ENCODE results near the gene BIRC5.

Gene BIRC5

DNA sequence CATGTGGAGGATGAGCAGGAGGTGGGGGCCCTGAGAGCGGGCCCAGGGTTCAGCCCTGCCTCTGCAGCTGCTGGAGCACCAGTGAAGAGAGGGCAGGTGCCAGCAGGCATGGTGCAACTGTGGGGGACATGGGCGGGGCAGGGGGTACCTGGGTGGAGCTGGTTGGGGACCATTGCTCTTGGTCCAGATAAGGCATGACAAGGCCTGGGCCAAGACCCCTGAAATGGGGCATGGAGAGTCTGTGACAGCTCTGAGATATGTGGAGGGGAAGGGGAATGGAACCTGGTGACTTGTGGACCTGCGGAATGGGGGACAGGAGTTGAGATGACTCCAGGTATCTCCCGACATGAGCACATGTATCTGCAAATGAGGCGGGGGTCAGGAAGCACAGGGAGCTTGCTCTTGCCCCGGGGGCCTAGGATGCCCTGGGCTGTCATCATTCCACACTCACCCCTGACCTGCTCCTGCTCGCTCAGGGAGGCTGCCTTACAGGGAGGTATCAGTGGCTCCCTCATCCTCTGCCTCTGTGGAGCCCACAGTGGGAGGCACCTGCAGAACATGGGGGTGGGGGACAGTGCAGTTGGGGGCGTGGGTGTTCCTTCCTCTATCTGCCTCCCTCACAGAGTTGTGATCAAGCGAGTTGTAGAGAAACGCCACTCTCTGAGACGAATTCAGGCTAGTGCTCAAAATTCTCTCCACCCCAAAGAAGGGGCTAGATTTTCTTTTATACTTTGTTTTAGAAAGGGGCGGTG, 57.5 kb downstream of the BIRC5 start:
- H3K4me3 ChIP-seq (ENCODE audit: low read depth, low read length): no peak overlapping the region

DNA sequence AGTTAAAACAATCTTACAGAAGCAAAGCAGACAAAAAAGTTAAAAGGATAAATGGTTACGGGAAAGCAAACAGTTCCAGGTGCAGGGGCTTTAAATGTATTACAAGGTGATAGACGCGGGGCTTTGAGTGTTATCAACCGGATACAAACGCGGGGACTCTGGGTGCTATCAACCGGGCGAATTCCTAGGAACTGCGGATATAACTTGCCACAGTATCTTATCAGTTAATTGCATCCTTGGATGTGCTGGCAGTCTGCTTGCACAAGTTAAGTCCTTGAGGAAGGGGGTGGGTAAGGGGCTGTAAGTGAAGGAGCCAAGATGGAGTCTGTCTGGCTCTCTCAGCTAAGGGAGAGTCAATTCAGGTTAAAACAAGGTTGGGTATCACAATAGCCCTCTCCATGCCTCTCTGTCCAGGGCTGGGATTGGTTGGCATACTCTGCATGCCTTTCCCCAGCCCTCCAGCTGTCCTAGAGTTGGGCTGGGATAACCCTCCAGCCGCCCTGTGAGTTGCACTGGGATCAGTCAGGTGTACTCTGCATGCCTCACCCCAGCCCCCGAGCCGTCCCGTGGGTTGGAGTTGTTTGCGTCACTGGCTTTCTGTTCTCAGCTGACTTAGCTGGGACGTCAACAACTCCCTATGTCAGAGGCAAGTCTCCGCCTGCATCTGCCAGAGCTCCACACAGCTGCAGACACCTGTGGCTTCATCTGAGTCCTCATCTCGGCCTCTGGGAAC, 58.3 kb downstream of the BIRC5 start:
- H3K4me3 ChIP-seq (ENCODE audit: low read depth, low read length): no peak overlapping the region

DNA sequence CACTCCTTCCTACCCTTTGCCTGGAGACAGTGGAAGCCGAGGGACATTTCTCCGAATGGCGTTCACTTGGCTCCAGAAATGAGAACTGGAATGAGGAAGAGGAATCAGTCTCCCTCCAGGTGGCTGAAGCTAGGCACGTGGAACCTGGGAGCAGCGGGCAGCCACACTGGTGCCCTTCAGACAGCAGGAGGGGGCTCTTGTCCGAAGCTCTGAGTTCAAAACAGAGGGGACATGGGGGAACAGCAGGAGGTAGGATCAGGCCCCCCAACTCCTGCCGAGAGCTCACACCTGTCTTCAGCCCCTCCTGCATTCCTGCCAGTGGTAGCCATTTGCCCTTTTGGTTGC, 58.8 kb downstream of the BIRC5 start:
- H3K4me3 ChIP-seq (ENCODE audit: low read depth, low read length): no peak overlapping the region

DNA sequence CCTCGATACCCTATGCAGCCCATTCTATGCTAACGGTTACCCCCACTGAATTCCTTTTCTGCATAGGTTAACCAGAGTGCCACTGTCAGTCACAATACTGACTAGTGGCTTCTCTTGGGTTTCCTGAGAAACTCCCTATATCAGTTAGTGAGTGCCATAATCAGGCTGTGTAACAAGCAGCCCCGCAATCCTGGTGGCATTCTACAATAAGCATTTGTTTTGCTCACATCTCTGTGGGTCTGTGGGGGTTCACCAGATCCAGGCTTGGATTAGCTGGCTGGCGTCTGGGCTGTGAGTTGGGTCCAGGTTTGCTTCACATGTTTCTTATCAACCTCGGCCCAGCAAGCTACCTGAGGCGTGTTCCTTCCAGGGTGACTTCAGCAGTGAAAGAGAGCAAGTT, 59.8 kb downstream of the BIRC5 start:
- H3K4me3 ChIP-seq (ENCODE audit: low read depth, low read length): no peak overlapping the region
